ENCODE measurements around the gene A1BG.

A1BG gene

GRCh38 chr19:58352760-58353671 lies at the start of gene A1BG:
Gene A1BG, minus strand, starts transcription at chr19:58353492. Its CDS starts 55 bp downstream, at chr19:58353437.
- no peak for DNase-seq

- no peak for DNase-seq
Observed at GRCh38 chr19:58401840-58402421, 48.6 kb upstream of the A1BG start.

GRCh38 chr19:58400916-58401839 lies 47.9 kb upstream of the A1BG start:
- DNase-seq, result peak; percentile 81 to 99 (median 96)

- DNase-seq, result peak in 11 of 14 donors; percentile 20 to 86 (median 48)
Observed at GRCh38 chr19:58400316-58400915, 47.1 kb upstream of the A1BG start.

GRCh38 chr19:58399903-58400302 lies 46.6 kb upstream of the A1BG start:
- DNase-seq, result no peak

GRCh38 chr19:58398545-58398944 lies 45.3 kb upstream of the A1BG start:
- DNase-seq, result no peak

GRCh38 chr19:58398087-58398486 lies 44.8 kb upstream of the A1BG start:
- no peak for DNase-seq

GRCh38 chr19:58397533-58398037 lies 44.3 kb upstream of the A1BG start:
- DNase-seq, result no peak

- no peak for DNase-seq
Observed at GRCh38 chr19:58396691-58397532, 43.6 kb upstream of the A1BG start.

- DNase-seq, result no peak
Observed at GRCh38 chr19:58395979-58396627, 42.8 kb upstream of the A1BG start.

- DNase-seq, result no peak
Observed at GRCh38 chr19:58395220-58395978, 42.1 kb upstream of the A1BG start, which contains the start of gene RNF225. Gene RNF225, plus strand, starts transcription at chr19:58395656. Its CDS starts 434 bp downstream, at chr19:58396090.

GRCh38 chr19:58394821-58395219 lies 41.5 kb upstream of the A1BG start:
- no peak for DNase-seq

GRCh38 chr19:58393725-58394033 lies 40.4 kb upstream of the A1BG start:
- DNase-seq, result no peak

- no peak for DNase-seq
Observed at GRCh38 chr19:58392945-58393724, 39.8 kb upstream of the A1BG start.

- no peak for DNase-seq
Observed at GRCh38 chr19:58388175-58388526, 34.9 kb upstream of the A1BG start.

GRCh38 chr19:58387338-58388174 lies 34.3 kb upstream of the A1BG start:
- DNase-seq, result no peak

- DNase-seq, result peak; percentile 49 to 97 (median 94)
Observed at GRCh38 chr19:58386576-58387337, 33.5 kb upstream of the A1BG start, which contains the start of gene RPS5. Gene RPS5, plus strand, starts transcription at chr19:58387269. Its CDS starts 869 bp downstream, at chr19:58388138.

Measured in C1 segment of cervical spinal cord (tissue), 14 donors.